ENCODE results near the gene DEFB123.

DNA sequence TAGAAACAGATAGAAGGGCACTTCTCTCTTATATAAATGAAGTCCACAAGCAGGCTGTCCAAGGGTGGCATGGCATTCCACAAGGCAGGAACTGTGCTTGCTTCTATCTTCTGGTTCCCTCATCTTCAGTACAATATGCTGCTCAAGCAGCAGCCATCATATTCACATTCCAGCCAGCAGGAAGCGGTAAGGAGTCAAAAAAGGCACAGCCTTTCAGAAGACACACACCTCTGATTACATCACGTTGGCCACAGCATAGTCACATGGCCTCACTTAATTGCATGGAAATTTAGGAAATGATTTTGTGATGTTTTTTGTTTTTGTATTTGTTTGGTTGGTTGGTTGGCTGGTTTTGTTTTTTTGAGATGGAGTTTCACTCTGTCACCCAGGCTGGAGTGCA lies 53.7 kb downstream of the DEFB123 start:
- TF ChIP-seq, protein P1, sequence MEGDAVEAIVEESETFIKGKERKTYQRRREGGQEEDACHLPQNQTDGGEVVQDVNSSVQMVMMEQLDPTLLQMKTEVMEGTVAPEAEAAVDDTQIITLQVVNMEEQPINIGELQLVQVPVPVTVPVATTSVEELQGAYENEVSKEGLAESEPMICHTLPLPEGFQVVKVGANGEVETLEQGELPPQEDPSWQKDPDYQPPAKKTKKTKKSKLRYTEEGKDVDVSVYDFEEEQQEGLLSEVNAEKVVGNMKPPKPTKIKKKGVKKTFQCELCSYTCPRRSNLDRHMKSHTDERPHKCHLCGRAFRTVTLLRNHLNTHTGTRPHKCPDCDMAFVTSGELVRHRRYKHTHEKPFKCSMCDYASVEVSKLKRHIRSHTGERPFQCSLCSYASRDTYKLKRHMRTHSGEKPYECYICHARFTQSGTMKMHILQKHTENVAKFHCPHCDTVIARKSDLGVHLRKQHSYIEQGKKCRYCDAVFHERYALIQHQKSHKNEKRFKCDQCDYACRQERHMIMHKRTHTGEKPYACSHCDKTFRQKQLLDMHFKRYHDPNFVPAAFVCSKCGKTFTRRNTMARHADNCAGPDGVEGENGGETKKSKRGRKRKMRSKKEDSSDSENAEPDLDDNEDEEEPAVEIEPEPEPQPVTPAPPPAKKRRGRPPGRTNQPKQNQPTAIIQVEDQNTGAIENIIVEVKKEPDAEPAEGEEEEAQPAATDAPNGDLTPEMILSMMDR (conservative IDR thresholded peaks at IDR 0.05; ENCODE audit: low read length) = peak; percentile 19; the same call in 1 of the 2 replicates
- no peak for TF ChIP-seq EZH2phosphoT487 (IDR thresholded peaks at IDR 0.05; ENCODE audit: borderline replicate concordance)
